ENCODE results near the gene ITGB1. TPM values are rescaled to one million over a fixed set of nuclear protein-coding genes. Genes with fewer than 3 reads are reported as not detected.
A peak's percentile ranks its signal among the peaks of the same experiment; 100 is the strongest.
"Not testable (repeated sequence)": the region's sequence is repeated elsewhere in the genome, so short reads cannot be mapped to it uniquely, and the experiment has no call there.

Gene ITGB1
- total and polyA plus RNA-seq, 2 experiments from 2014 or later: 3,297 to 5,235 TPM

DNA sequence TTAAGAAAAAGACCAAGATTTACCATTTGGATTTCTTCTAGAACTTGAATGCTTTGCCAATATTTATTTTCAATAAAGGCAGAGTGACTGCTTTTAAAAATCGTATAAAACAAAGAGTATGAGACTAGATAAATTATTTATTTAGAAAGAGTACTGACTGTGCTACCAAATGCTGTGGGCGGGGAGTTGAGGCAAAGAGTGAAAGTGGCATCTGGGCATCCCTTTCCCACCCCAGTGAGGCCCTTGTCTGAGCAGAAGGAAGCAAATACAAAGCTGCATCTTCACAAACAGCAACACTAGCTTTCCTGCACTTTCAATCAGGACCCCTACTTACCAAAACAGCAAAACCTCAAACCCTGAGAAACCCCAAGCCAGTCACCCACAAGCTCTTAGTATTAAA lies 34.9 kb downstream of the ITGB1 start:
- Histone ChIP-seq H3K27ac (peak overlapping the region; percentile 28), H4K20me1 (ENCODE audit: insufficient read depth) (peaks cover 4% of the 10 kb centered on the region; the same call in 1 of the 2 replicates), H3K9me3 (ENCODE audit: low read depth) (no peaks in the 10 kb centered on the region), H3K79me2 (ENCODE audit: insufficient read depth) (peaks cover 100% of the 10 kb centered on the region), H3K4me1 (ENCODE audit: insufficient read depth) (peaks cover 15% of the 10 kb centered on the region; the same call in 1 of the 2 replicates), H3K36me3 (ENCODE audit: low read depth) (peaks cover 99% of the 10 kb centered on the region), H3F3A (ENCODE audit: insufficient read depth) (peaks cover 99% of the 10 kb centered on the region), H3K4me3 (no peak overlapping the region), H3K9ac (no peak overlapping the region), H3K27me3 (replicated peaks; ENCODE audit: insufficient read depth) (no peaks in the 10 kb centered on the region), H3K9me2 (ENCODE audit: insufficient read depth) (no peaks in the 10 kb centered on the region), H2AFZ (no peak overlapping the region), H3K4me2 (ENCODE audit: unreplicated experiment) (no peak overlapping the region)
- in situ Hi-C loops (cut with MboI): no loop called here
- 77% methylated on average over 2 of the region's 2 CpGs for WGBS, 2 experiments (ENCODE audit: low coverage in 1 of 2, low lambda C conversion rate in 2 of 2, missing lambda C conversion rate in 2 of 2)
- no peak for DNase-seq
- no peak for TF ChIP-seq EZH2 (IDR thresholded peaks at IDR 0.05; ENCODE audit: insufficient read depth, poor library complexity, severe bottlenecking)
- no peak for TF ChIP-seq EZH2phosphoT487 (IDR thresholded peaks at IDR 0.05; ENCODE audit: insufficient read depth, low read depth)

DNA sequence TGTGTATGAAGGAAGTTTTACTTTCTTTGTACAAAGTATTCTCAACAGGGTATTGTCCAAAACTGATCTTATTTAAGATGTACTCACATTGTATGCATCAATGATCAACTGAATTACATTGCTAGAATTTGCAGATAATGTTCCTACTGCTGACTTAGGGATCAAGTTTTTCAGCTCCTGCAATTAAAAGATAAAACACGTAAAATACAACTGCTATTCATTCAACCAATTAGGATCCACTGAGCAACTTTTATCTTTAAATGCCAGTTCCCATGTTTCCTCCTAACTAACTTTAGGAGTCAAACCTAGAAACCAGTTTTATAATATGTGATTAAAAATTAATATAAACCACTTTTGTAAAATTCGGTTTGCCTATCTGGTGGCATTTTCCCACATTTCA lies 35.9 kb downstream of the ITGB1 start:
- 98 to 99% methylated on average over 2 of the region's 2 CpGs for WGBS, 2 experiments (ENCODE audit: low coverage in 1 of 2, low lambda C conversion rate in 2 of 2, missing lambda C conversion rate in 2 of 2)
- peaks cover 4% of the 10 kb centered on the region; the same call in 1 of the 2 replicates for H4K20me1 ChIP-seq (ENCODE audit: insufficient read depth)

DNA sequence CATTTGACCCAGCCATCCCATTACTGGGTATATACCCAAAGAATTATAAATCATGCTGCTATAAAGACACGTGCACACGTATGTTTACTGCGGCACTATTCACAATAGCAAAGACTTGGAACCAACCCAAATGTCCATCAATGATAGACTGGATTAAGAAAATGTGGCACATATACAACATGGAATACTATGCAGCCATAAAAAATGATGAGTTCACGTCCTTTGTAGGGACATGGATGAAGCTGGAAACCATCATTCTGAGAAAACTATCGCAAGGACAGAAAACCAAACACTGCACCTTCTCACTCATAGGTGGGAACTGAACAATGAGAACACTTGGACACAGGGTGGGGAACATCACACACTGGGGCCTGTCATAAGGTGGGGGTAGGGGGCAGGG lies 40.2 kb downstream of the ITGB1 start:
- Histone ChIP-seq H3F3A (ENCODE audit: insufficient read depth) (peaks cover 83% of the 10 kb centered on the region), H3K79me2 (ENCODE audit: insufficient read depth) (peaks cover 98% of the 10 kb centered on the region), H3K36me3 (ENCODE audit: low read depth) (peaks cover 83% of the 10 kb centered on the region)
- H2AFZ ChIP-seq; H4K20me1 ChIP-seq (ENCODE audit: insufficient read depth); H3K4me3 ChIP-seq; H3K27me3 ChIP-seq (replicated peaks; ENCODE audit: insufficient read depth); H3K9me3 ChIP-seq (ENCODE audit: low read depth); in situ Hi-C loops (cut with MboI); H3K9ac ChIP-seq; H3K9me2 ChIP-seq (ENCODE audit: insufficient read depth); H3K27ac ChIP-seq; DNase-seq; H3K4me1 ChIP-seq (ENCODE audit: insufficient read depth); H3K4me2 ChIP-seq (ENCODE audit: unreplicated experiment): not testable (repeated sequence)
- WGBS, 2 experiments (ENCODE audit: low coverage in 1 of 2, low lambda C conversion rate in 2 of 2, missing lambda C conversion rate in 2 of 2): 88 to 93% methylated on average over 5 of the region's 5 CpGs

More for the DNA sequence above, 35.9 kb downstream of the ITGB1 start:
- Histone ChIP-seq H3K9me3 (ENCODE audit: low read depth) (no peaks in the 10 kb centered on the region), H3F3A (ENCODE audit: insufficient read depth) (peaks cover 92% of the 10 kb centered on the region), H3K4me2 (ENCODE audit: unreplicated experiment) (no peak overlapping the region), H3K36me3 (ENCODE audit: low read depth) (peaks cover 99% of the 10 kb centered on the region), H3K9me2 (ENCODE audit: insufficient read depth) (no peaks in the 10 kb centered on the region), H3K27me3 (replicated peaks; ENCODE audit: insufficient read depth) (no peaks in the 10 kb centered on the region), H2AFZ (no peak overlapping the region), H3K4me1 (ENCODE audit: insufficient read depth) (peaks cover 15% of the 10 kb centered on the region; the same call in 1 of the 2 replicates), H3K4me3 (no peak overlapping the region), H3K27ac (peak overlapping the region; percentile 28), H3K9ac (no peak overlapping the region), H3K79me2 (ENCODE audit: insufficient read depth) (peaks cover 100% of the 10 kb centered on the region)
- DNase-seq: no peak
- no peak for TF ChIP-seq EZH2 (IDR thresholded peaks at IDR 0.05; ENCODE audit: insufficient read depth, poor library complexity, severe bottlenecking)
- no peak for TF ChIP-seq EZH2phosphoT487 (IDR thresholded peaks at IDR 0.05; ENCODE audit: insufficient read depth, low read depth)
- in situ Hi-C loops (cut with MboI): no loop called here

DNA sequence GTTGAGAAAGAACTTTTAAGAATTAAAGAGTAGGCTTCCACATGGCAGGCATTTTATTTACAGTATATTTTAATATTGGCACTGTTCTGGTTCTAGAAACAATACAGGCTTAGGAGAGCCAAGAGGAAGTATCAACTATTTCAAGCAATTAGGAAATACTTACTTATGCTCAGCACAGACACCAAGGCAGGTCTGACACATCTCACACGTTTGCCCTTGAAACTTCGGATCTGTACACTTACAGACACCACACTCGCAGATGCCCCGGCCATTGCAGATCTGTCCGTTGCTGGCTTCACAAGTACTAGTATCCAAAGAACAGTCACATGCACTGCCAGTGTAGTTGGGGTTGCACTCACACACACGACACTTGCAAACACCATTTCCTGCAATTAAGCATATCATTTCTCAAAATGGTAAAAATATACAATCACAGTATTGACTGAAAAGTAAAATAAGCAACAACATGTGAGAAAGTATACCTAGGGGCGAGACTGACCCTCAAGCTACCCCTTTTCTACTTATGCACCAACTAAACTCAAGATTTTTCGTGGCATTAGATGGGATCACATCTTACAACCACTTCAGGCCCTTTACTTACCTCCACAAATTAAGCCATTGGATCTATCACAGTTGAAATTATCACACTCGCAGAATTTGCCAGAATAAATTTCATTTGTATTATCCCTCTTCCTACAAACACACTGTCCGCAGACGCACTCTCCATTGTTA lies 46.6 kb downstream of the ITGB1 start:
- no peak overlapping the region for H3K4me2 ChIP-seq (ENCODE audit: unreplicated experiment)
- 85 to 89% methylated on average over 11 of the region's 11 CpGs for WGBS, 2 experiments (ENCODE audit: low coverage in 1 of 2, low lambda C conversion rate in 2 of 2, missing lambda C conversion rate in 2 of 2)
- H3K79me2 ChIP-seq (ENCODE audit: insufficient read depth): peaks cover 100% of the 10 kb centered on the region
- H3K27ac ChIP-seq: peak overlapping the region; percentile 17
- H3K36me3 ChIP-seq (ENCODE audit: low read depth): peaks cover 83% of the 10 kb centered on the region
- H2AFZ ChIP-seq: no peak overlapping the region
- no peak overlapping the region for H3K9ac ChIP-seq
- H3K9me3 ChIP-seq (ENCODE audit: low read depth): no peaks in the 10 kb centered on the region
- no peak for TF ChIP-seq EZH2phosphoT487 (IDR thresholded peaks at IDR 0.05; ENCODE audit: insufficient read depth, low read depth)
- TF ChIP-seq EZH2 (IDR thresholded peaks at IDR 0.05; ENCODE audit: insufficient read depth, poor library complexity, severe bottlenecking): no peak
- H3K4me1 ChIP-seq (ENCODE audit: insufficient read depth): peaks cover 4% of the 10 kb centered on the region; the same call in 1 of the 2 replicates
- peaks cover 88% of the 10 kb centered on the region for H3F3A ChIP-seq (ENCODE audit: insufficient read depth)
- no peak overlapping the region for H3K4me3 ChIP-seq
- H4K20me1 ChIP-seq (ENCODE audit: insufficient read depth): no peaks in the 10 kb centered on the region
- no peaks in the 10 kb centered on the region for H3K27me3 ChIP-seq (replicated peaks; ENCODE audit: insufficient read depth)
- in situ Hi-C loops (cut with MboI): no loop called here
- no peaks in the 10 kb centered on the region for H3K9me2 ChIP-seq (ENCODE audit: insufficient read depth)
- no peak for DNase-seq

DNA sequence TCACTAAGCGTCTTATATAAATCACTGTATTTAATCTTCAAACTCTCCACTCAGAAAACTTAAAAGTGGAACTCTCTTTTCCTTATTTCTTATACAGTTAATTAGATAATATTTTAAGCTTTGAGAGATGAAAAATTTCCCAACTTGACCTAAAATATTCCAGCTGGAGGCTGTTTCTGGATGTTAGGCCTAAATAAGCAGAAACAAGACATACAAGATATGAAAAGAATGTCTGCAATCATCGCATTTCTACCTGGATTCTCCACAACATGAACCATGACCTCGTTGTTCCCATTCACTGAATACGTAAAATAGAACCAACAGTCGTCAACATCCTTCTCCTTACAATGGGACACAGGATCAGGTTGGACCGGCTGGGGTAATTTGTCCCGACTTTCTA lies 48.1 kb downstream of the ITGB1 start:
- H3K4me1 ChIP-seq (ENCODE audit: insufficient read depth): peaks cover 13% of the 10 kb centered on the region
- H3K36me3 ChIP-seq (ENCODE audit: low read depth): peaks cover 88% of the 10 kb centered on the region
- H3K4me2 ChIP-seq (ENCODE audit: unreplicated experiment); DNase-seq; in situ Hi-C loops (cut with MboI); H2AFZ ChIP-seq; H3K9me2 ChIP-seq (ENCODE audit: insufficient read depth); H3K27me3 ChIP-seq (replicated peaks; ENCODE audit: insufficient read depth); H3K9ac ChIP-seq; H3K9me3 ChIP-seq (ENCODE audit: low read depth); H4K20me1 ChIP-seq (ENCODE audit: insufficient read depth); H3K4me3 ChIP-seq: not testable (repeated sequence)
- H3K79me2 ChIP-seq (ENCODE audit: insufficient read depth): peaks cover 100% of the 10 kb centered on the region
- 0 out of 2 replicates have a peak overlapping the region, but pooled peaks have one; percentile 38 for H3K27ac ChIP-seq
- WGBS, 2 experiments (ENCODE audit: low coverage in 1 of 2, low lambda C conversion rate in 2 of 2, missing lambda C conversion rate in 2 of 2): 88 to 90% methylated on average over 5 to 7 of the region's 7 CpGs
- H3F3A ChIP-seq (ENCODE audit: insufficient read depth): peaks cover 89% of the 10 kb centered on the region
